ENCODE results near the gene CFAP300. TPM values are rescaled to one million over a fixed set of nuclear protein-coding genes. Genes with fewer than 3 reads are reported as not detected.

Gene CFAP300
- total RNA-seq, 1 experiment from 2014 or later = 3.9 TPM

DNA sequence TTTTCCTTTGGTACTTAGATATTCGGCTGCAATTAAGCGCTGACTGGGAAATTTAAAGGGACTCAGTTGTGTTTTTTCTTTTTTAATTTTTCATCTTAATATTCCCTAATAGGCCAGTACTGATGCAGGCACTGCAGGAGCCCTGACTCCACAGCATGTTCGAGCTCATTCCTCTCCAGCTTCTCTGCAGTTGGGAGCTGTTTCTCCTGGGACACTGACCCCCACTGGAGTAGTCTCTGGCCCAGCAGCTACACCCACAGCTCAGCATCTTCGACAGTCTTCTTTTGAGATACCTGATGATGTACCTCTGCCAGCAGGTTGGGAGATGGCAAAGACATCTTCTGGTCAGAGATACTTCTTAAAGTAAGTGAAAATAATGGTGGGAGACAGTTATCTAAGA is 66.8 kb downstream of the CFAP300 start:
- DNase-seq (no peak), ATAC-seq (no peak)
- H3K4me3 ChIP-seq (ENCODE audit: low read length) = no peak overlapping the region
- H3K27me3 ChIP-seq (ENCODE audit: low read length) = no peaks in the 10 kb centered on the region
- peaks cover 83% of the 10 kb centered on the region for H3K79me2 ChIP-seq (ENCODE audit: low read length)
- ChIA-PET CTCF (interaction anchor here (0.6 to 0.8 kb wide), 2 partner anchors 83 to 107 kb away, joined by 3 to 7 read pairs; no protein-coding TSS in a partner anchor), POLR2A (ENCODE audit: unreplicated experiment) (interaction anchor here (0.6 kb wide), 1 partner anchor 107 kb away, joined by 5 read pairs; no protein-coding TSS in a partner anchor)
- no peak overlapping the region for H3K9ac ChIP-seq (ENCODE audit: low read length)
- H2AFZ ChIP-seq (ENCODE audit: low read length) = no peak overlapping the region
- peaks cover 16% of the 10 kb centered on the region for H3F3A ChIP-seq (ENCODE audit: low read length, unreplicated experiment)
- peaks cover 5% of the 10 kb centered on the region; the same call in 1 of the 2 replicates for H4K20me1 ChIP-seq (ENCODE audit: low read length)
- H3K9me2 ChIP-seq (replicated peaks; ENCODE audit: low read length) = no peaks in the 10 kb centered on the region
- peaks cover 61% of the 10 kb centered on the region for H3K4me1 ChIP-seq (ENCODE audit: insufficient read depth, low read length)
- intact Hi-C loops (cut with micrococcal nuclease) = loop anchor here (5.0 kb wide), 3 partner anchors 197 to 667 kb away; partner anchors contain the start of genes ANGPTL5 and CEP126
- H3K36me3 ChIP-seq (ENCODE audit: low read depth, low read length) = peaks cover 20% of the 10 kb centered on the region; the same call in 1 of the 2 replicates
- no peak for TF ChIP-seq EZH2 (IDR thresholded peaks at IDR 0.05; ENCODE audit: low read length, unreplicated experiment)
- H3K9me3 ChIP-seq (ENCODE audit: low read length) = no peaks in the 10 kb centered on the region
- peak overlapping the region; percentile 13 for H3K4me2 ChIP-seq (ENCODE audit: low read length)
- no peak overlapping the region for H3K27ac ChIP-seq (ENCODE audit: low read length)
- BruUV-seq (replicated peaks) = no TSS peak

DNA sequence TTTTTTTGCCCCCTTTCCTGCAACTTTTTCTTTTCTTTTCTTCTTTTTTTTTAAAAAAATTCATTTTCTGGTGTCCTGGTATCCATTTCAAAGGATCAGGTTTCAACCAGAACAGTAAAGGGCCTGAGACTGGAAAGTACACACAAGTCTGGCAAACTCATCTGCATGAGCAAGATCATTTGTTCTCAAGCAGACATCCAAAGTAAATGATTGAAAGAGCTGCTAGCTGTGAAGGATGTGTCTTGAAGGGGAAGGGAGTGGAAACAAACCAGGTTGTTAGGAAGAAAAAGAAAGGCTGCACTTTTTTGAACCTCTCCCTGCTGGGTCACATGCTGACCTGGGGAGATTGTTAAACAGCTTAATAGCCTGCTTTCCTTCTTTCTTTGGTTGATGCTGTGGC is 68.3 kb downstream of the CFAP300 start:
- Histone ChIP-seq H2AFZ (ENCODE audit: low read length) (no peak overlapping the region), H3K4me2 (ENCODE audit: low read length) (peak overlapping the region; percentile 74), H3K9ac (ENCODE audit: low read length) (no peak overlapping the region), H3K9me3 (ENCODE audit: low read length) (no peaks in the 10 kb centered on the region), H3K27me3 (ENCODE audit: low read length) (no peaks in the 10 kb centered on the region), H3K9me2 (replicated peaks; ENCODE audit: low read length) (no peaks in the 10 kb centered on the region), H3K79me2 (ENCODE audit: low read length) (peaks cover 86% of the 10 kb centered on the region), H3F3A (ENCODE audit: low read length, unreplicated experiment) (peaks cover 21% of the 10 kb centered on the region), H3K27ac (ENCODE audit: low read length) (peak overlapping the region; percentile 17), H3K4me3 (ENCODE audit: low read length) (no peak overlapping the region), H3K4me1 (ENCODE audit: insufficient read depth, low read length) (peaks cover 68% of the 10 kb centered on the region), H3K36me3 (ENCODE audit: low read depth, low read length) (peaks cover 20% of the 10 kb centered on the region; the same call in 1 of the 2 replicates), H4K20me1 (ENCODE audit: low read length) (peaks cover 5% of the 10 kb centered on the region; the same call in 1 of the 2 replicates)
- BruUV-seq (replicated peaks) = no TSS peak
- ChIA-PET CTCF (no interaction called here), POLR2A (ENCODE audit: unreplicated experiment) (no interaction called here)
- ATAC-seq (peak; percentile 6; the same call in 1 of the 2 replicates), DNase-seq (peak; percentile 81)
- intact Hi-C loops (cut with micrococcal nuclease) = no loop called here
- TF ChIP-seq EZH2 (IDR thresholded peaks at IDR 0.05; ENCODE audit: low read length, unreplicated experiment) = no peak
- no peak for TF ChIP-seq EZH2phosphoT487 (IDR thresholded peaks at IDR 0.05; ENCODE audit: borderline replicate concordance, low read length)
- TF ChIP-seq, protein P1, sequence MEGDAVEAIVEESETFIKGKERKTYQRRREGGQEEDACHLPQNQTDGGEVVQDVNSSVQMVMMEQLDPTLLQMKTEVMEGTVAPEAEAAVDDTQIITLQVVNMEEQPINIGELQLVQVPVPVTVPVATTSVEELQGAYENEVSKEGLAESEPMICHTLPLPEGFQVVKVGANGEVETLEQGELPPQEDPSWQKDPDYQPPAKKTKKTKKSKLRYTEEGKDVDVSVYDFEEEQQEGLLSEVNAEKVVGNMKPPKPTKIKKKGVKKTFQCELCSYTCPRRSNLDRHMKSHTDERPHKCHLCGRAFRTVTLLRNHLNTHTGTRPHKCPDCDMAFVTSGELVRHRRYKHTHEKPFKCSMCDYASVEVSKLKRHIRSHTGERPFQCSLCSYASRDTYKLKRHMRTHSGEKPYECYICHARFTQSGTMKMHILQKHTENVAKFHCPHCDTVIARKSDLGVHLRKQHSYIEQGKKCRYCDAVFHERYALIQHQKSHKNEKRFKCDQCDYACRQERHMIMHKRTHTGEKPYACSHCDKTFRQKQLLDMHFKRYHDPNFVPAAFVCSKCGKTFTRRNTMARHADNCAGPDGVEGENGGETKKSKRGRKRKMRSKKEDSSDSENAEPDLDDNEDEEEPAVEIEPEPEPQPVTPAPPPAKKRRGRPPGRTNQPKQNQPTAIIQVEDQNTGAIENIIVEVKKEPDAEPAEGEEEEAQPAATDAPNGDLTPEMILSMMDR (conservative IDR thresholded peaks at IDR 0.05; ENCODE audit: low read depth, low read length) = no peak

DNA sequence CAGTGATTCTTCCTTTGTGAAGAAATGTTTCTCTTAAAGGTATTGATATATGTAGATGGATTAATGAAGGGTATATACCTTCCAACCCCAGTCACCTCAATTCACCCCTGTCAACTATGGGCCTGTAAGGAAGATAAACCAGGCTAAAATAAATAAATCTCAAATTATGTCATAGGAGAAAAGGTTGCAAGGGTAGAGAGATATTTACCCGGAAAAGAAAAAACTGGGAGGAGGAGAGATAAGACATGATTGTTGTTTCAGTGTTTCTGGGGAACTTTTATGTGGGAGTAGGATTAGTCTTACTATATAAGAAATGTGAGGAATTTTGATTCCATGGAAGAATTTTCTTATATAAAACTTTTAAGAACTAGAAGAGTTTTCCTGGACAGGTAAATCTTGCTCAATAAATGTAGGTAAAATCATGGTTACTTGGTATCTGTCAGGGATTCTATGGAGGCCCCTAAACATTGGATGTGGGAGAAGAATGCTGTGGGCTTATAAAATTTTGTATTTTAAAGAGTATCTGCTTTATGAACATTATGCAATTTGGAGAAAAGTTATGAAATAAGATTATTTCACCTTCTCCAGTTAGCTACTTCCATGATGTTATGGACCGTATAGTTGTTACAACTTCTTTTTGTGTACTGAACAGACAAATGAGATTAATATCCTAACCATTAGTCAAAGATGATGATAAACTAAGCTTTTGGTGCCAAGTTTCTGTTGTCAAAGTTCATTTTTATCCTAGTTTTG is 69.4 kb downstream of the CFAP300 start:
- Histone ChIP-seq H3K9ac (ENCODE audit: low read length) (no peak overlapping the region), H3F3A (ENCODE audit: low read length, unreplicated experiment) (peaks cover 25% of the 10 kb centered on the region), H3K4me3 (ENCODE audit: low read length) (peak overlapping the region; percentile 41; the same call in 1 of the 2 replicates), H3K36me3 (ENCODE audit: low read depth, low read length) (peaks cover 20% of the 10 kb centered on the region; the same call in 1 of the 2 replicates), H3K27ac (ENCODE audit: low read length) (peak overlapping the region; percentile 71), H2AFZ (ENCODE audit: low read length) (no peak overlapping the region), H3K4me1 (ENCODE audit: insufficient read depth, low read length) (peaks cover 79% of the 10 kb centered on the region), H3K4me2 (ENCODE audit: low read length) (peak overlapping the region; percentile 74), H3K9me2 (replicated peaks; ENCODE audit: low read length) (no peaks in the 10 kb centered on the region), H3K79me2 (ENCODE audit: low read length) (peaks cover 88% of the 10 kb centered on the region), H4K20me1 (ENCODE audit: low read length) (peaks cover 5% of the 10 kb centered on the region; the same call in 1 of the 2 replicates), H3K27me3 (ENCODE audit: low read length) (no peaks in the 10 kb centered on the region), H3K9me3 (ENCODE audit: low read length) (no peaks in the 10 kb centered on the region)
- ChIA-PET CTCF (no interaction called here), POLR2A (ENCODE audit: unreplicated experiment) (no interaction called here)
- intact Hi-C loops (cut with micrococcal nuclease) = loop anchor here (2.0 kb wide), 1 partner anchor 14 kb away; no protein-coding TSS in a partner anchor
- no peak for ATAC-seq
- BruUV-seq (replicated peaks) = no TSS peak
- no peak for TF ChIP-seq EZH2phosphoT487 (IDR thresholded peaks at IDR 0.05; ENCODE audit: borderline replicate concordance, low read length)
- TF ChIP-seq, protein P1 (conservative IDR thresholded peaks at IDR 0.05; ENCODE audit: low read depth, low read length) = no peak
- no peak for TF ChIP-seq EZH2 (IDR thresholded peaks at IDR 0.05; ENCODE audit: low read length, unreplicated experiment)
- DNase-seq = no peak

All from PC-3 (cell line).